Duodenal mucosa (tissue), 2 donors: ENCODE measurements around the gene CDHR1.

Experiments used
- H3K27ac ChIP-seq: one replicate; pipeline ENCODE4 v1.7.0; 2013; ENCODE audit warnings: low read depth, low read length
- H3K27me3 ChIP-seq, 2 donors: one replicate each; pipeline ENCODE4 v1.7.0; 2013; ENCODE audit warnings: low read length in 2 of 2, control low read depth in 1 of 2; ENCODE audit not compliant: insufficient read depth in 2 of 2, control insufficient read depth in 1 of 2
- H3K36me3 ChIP-seq, 2 donors: one replicate each; pipeline ENCODE4 v1.7.0; 2013; ENCODE audit warnings: low read length in 2 of 2, control low read depth in 1 of 2; ENCODE audit not compliant: insufficient read depth in 2 of 2, control insufficient read depth in 1 of 2
- H3K4me1 ChIP-seq, 2 donors: one replicate each; pipeline ENCODE4 v1.7.0; 2013; ENCODE audit warnings: low read length in 2 of 2, control low read depth in 1 of 2; ENCODE audit not compliant: insufficient read depth in 2 of 2, control insufficient read depth in 1 of 2
- H3K4me3 ChIP-seq, 2 donors: one replicate each; pipeline ENCODE4 v1.7.0; 2013; ENCODE audit warnings: low read length in 2 of 2, low read depth in 1 of 2
- H3K9ac ChIP-seq, 2 donors: one replicate each; pipeline ENCODE4 v1.7.0; 2013; ENCODE audit warnings: low read length in 2 of 2, low read depth in 1 of 2
- H3K9me3 ChIP-seq, 2 donors: one replicate each; pipeline ENCODE4 v1.7.0; 2013; ENCODE audit warnings: low read length in 2 of 2, control low read depth in 1 of 2; ENCODE audit not compliant: control insufficient read depth in 1 of 2

Gene CDHR1

DNA sequence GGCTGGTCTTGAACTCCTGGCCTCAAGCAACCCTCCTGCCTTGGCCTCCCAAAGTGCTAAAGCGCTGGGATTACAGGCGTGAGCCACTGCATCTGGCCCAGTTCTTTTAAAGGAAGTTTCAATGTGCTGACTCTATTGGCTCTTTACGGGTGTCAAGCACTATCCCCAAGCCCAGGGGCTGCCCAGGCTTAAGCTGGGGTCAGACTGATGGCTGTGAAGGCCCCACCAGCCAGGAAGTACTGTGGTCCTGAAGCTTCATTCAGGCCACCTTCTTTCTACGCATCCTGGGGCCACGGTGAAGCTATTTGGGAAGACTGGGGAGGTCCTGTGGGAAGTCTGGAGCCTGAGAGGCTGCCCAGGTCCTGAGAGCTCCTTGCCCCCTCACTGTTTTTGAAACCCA is 12.7 kb upstream of the CDHR1 start:
- Histone ChIP-seq H3K4me3 (no peak overlapping the region), H3K9me3 (no peaks in the 10 kb centered on the region), H3K27me3 (no peaks in the 10 kb centered on the region), H3K27ac (no peak overlapping the region), H3K4me1 (no peaks in the 10 kb centered on the region), H3K9ac (no peak overlapping the region), H3K36me3 (no peaks in the 10 kb centered on the region)

DNA sequence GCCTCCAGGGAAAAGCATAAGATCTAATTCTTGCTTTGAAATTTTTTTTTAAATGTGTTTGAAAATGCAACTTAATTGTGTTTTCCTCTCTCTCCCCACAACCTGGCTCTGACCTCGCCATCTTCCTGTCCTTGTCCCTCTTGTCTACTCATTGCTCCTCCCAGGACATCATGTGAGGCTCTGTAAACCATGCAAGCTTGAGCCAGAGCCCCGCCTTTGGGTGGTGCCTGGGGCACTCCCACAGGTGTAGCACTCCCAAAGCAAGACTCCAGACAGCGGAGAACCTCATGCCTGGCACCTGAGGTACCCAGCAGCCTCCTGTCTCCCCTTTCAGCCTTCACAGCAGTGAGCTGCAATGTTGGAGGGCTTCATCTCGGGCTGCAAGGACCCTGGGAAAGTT is 9.8 kb upstream of the CDHR1 start:
- H3K4me3 ChIP-seq: no peak overlapping the region
- no peaks in the 10 kb centered on the region for H3K36me3 ChIP-seq
- peaks cover 0 to 2% of the 10 kb centered on the region in 2 donors for H3K27me3 ChIP-seq
- no peaks in the 10 kb centered on the region for H3K4me1 ChIP-seq
- H3K9ac ChIP-seq: no peak overlapping the region
- no peaks in the 10 kb centered on the region for H3K9me3 ChIP-seq
- H3K27ac ChIP-seq: no peak overlapping the region

DNA sequence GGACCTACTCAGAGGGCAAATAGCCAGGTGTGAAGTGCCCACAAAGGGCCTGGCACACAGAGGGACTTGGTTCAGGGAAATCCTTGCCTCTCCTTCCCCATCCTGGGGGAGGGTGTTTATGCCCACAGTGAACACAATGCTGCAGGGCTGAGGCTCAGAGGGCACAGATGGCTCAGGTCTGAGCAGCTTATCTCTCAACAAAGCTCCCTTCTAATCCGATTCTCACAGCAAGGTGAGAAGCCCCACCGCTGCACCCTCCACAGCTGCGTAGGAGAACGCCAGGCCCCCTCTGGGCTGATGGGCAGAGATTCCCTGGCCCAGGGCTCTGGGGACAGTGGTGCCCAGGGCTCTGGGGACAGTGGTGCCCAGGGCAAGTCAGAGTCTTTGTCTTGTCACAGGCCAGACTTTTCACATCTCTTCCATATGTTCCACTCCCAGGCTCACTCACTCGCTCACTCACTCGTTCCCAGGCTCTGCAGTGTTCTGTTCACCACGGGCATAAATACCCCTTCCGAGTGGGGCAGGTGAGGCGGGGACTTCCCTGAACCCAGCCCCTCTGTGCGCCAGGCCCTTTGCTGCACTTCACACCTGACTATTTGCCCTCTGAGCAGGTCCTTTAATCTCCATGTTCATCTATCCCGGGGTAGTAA is 8.7 kb upstream of the CDHR1 start:
- H3K4me1 ChIP-seq: no peaks in the 10 kb centered on the region

DNA sequence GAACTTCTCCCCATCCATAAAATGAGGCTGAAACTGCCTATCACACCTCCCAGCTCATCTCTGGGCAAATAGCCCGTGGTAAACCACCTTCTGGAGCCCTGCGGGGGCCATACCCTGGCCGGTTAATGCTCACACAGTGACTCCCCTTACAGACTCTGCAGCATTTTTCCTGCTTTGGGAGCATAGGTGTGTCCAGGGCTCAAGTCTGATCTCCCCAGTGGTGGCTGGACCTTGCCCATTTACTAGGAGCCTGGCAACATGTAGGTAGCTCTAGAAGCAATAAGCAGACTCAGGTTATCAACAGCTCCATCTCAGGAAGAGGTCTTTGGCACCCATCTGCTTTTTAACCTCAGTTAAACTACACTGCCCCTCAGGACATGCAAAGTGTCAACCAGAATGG is 5.5 kb upstream of the CDHR1 start:
- no peaks in the 10 kb centered on the region for H3K9me3 ChIP-seq
- H3K9ac ChIP-seq: no peak overlapping the region
- H3K4me3 ChIP-seq: no peak overlapping the region
- no peaks in the 10 kb centered on the region for H3K36me3 ChIP-seq
- H3K4me1 ChIP-seq: no peaks in the 10 kb centered on the region
- H3K27me3 ChIP-seq: peaks cover 16 to 19% of the 10 kb centered on the region in 2 donors
- no peak overlapping the region for H3K27ac ChIP-seq

More for the DNA sequence above, 8.7 kb upstream of the CDHR1 start:
- no peaks in the 10 kb centered on the region for H3K9me3 ChIP-seq
- H3K27ac ChIP-seq: no peak overlapping the region
- no peaks in the 10 kb centered on the region for H3K36me3 ChIP-seq
- H3K4me3 ChIP-seq: no peak overlapping the region
- no peak overlapping the region for H3K9ac ChIP-seq
- H3K27me3 ChIP-seq: peaks cover 0 to 2% of the 10 kb centered on the region in 2 donors

DNA sequence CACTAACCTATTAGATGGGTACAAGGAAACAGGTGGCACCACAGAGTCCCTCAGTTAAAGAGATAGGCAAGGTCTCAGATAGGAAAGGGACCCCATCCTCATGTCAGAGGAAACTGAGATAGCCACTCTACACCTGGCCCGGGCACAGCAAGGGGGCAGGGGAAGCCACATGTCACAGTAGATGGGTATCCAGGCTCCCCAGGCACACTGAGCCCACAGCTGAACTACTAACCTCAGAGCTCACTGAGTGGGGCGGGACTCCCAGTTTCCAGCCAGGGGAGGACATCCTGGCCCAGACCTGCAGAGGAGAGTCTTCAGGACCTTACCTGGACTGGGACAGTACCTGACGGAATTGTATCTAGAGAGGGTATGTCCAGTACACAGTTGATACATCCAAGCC is 3.7 kb upstream of the CDHR1 start:
- H3K4me3 ChIP-seq: no peak overlapping the region
- H3K36me3 ChIP-seq: no peaks in the 10 kb centered on the region
- H3K9me3 ChIP-seq: no peaks in the 10 kb centered on the region
- peaks cover 4% of the 10 kb centered on the region in 2 donors for H3K4me1 ChIP-seq
- peaks cover 32 to 38% of the 10 kb centered on the region in 2 donors for H3K27me3 ChIP-seq
- H3K27ac ChIP-seq: no peak overlapping the region
- no peak overlapping the region for H3K9ac ChIP-seq

DNA sequence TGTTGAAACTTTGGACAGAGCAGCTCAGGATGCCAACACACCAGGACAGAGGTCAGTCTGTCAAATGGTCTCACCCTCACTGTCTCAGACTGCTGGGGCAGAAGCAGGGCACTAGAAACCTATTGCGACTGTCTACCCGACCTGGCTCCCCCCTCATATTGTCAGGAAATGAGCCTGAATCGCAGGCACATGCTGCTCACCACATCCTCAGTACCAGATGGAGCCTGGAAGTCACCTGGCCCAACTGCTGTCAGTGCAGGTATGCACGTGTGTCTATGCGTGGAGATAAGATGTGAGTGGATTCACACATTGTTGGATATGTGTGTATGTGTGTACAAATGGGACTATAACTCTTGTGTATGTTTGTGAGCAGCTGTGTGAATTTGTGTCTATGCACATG is 3.2 kb upstream of the CDHR1 start:
- Histone ChIP-seq H3K9me3 (no peaks in the 10 kb centered on the region), H3K4me1 (peaks cover 4% of the 10 kb centered on the region in 2 donors), H3K9ac (no peak overlapping the region), H3K27ac (no peak overlapping the region), H3K27me3 (peaks cover 37 to 42% of the 10 kb centered on the region in 2 donors), H3K4me3 (no peak overlapping the region), H3K36me3 (no peaks in the 10 kb centered on the region)

DNA sequence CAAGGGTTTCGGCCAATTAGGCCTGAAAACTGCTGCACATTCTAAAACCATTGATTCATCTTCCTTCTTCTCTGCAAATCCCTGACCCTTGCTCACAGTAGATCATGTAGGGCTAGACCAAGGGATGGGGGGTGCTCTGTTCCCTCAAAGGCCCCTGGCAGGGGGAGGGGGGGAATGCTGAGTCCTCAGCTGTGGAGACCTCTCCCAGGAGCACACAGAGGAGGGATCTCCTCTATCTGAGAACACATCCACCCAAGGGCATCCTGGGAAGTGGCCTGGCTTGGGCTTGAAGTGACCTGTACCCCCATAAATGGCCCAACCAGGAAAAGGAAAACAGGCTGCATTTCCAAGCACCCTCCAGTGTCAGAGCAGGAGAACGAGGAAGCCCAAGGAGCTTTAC is 1.0 kb upstream of the CDHR1 start:
- peaks cover 4 to 6% of the 10 kb centered on the region in 2 donors for H3K4me1 ChIP-seq
- peaks cover 44 to 60% of the 10 kb centered on the region in 2 donors for H3K27me3 ChIP-seq

DNA sequence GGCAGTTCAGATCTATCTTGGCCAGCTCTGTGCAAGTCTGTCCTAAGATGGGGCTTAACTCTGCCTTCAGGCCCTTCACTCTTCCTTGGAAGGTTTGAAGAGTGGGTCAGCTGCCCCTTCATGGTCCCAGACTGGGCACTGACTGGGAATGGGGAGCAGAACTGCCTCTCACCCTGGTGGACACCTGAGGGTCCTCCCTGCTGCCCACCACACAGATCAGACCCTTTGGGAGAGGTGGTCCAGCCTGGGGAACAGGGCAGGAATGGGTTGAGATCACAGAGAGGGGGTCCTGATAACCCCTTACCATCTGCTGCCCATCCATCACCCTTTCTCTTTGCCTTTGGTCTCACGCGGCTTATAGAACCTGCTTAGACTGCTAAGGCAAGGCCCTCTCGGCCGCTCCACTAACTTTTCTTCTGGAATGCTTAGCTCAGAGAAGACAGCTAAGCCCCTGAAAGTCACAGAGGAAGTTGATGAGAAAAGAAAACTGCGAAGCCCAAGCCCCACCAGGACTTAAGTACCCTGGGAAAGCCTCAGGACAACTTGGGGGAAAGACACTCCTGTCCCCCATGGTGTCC is 402 bp upstream of the CDHR1 start:
- peak overlapping the region; percentile 15 to 51 for H3K4me3 ChIP-seq
- no peaks in the 10 kb centered on the region for H3K9me3 ChIP-seq
- H3K9ac ChIP-seq: no peak overlapping the region
- peaks cover 4 to 8% of the 10 kb centered on the region in 2 donors for H3K4me1 ChIP-seq
- no peaks in the 10 kb centered on the region for H3K36me3 ChIP-seq
- no peak overlapping the region for H3K27ac ChIP-seq
- peaks cover 44 to 60% of the 10 kb centered on the region in 2 donors for H3K27me3 ChIP-seq

More for the DNA sequence above, 1.0 kb upstream of the CDHR1 start:
- no peak overlapping the region for H3K9ac ChIP-seq
- no peaks in the 10 kb centered on the region for H3K36me3 ChIP-seq
- no peak overlapping the region for H3K4me3 ChIP-seq
- H3K27ac ChIP-seq: no peak overlapping the region
- H3K9me3 ChIP-seq: no peaks in the 10 kb centered on the region

DNA sequence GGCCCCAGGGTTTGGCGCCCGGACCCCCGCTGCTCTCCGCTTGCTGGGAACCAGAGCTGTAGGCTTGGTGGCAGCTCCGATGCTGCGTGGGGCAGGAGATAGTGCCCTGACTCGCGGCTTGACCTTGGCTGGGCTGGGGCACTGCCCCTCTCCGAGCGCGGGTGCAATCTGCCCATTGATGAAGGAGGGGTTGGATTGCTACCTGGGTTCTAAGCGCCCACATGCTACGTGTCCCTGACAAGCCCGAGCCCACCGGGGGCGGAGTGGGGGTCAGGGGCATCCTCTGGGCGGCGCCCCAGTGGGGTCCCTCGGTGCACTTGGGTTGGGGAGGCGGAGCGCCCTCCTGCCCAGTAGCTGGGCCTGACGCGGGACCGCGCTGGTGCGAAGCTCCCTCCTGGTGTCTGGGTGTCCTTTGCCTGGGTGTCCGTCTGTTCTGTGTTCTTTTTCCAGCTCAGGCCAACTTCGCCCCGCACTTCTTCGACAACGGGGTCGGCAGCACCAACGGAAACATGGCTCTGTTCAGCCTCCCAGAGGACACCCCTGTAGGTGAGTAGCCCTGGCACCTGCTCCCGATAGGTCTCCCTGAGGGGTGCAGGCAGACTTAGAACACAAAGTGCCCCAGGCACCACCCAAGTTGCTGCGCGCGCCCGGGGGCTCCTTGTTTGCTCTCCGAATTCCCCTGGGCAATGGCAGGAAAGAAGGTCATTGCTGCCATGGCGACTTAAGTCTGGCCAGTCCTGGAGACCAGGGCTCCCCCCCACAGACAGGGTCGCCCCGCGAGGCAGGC is 900 bp downstream of the CDHR1 start:
- Histone ChIP-seq H3K36me3 (no peaks in the 10 kb centered on the region), H3K4me1 (peaks cover 4 to 8% of the 10 kb centered on the region in 2 donors), H3K27me3 (peaks cover 44 to 60% of the 10 kb centered on the region in 2 donors), H3K9ac (no peak overlapping the region), H3K9me3 (no peaks in the 10 kb centered on the region), H3K4me3 (peak overlapping the region; percentile 38 to 51), H3K27ac (no peak overlapping the region)

DNA sequence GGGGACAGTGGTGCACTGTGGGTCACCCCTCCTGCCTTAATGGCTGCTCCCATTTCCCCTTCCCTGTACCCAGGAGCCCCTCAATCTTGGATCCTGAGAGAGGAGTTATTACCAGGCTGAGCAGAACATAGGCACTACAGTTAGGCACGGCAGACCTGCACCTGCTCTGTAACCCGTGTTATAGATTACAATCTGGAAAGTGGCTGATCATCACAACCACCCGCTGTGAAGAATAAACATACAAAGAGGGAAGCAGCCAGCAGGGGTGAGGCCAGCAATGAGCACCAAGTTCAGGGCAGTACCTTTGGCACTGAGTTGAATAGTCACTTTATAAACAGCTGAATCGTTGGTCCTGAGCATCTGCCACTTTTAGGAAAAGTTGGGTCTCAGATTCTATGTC is 1.7 kb downstream of the CDHR1 start:
- no peak overlapping the region for H3K4me3 ChIP-seq
- H3K27ac ChIP-seq: no peak overlapping the region
- no peaks in the 10 kb centered on the region for H3K36me3 ChIP-seq
- H3K27me3 ChIP-seq: peaks cover 44 to 58% of the 10 kb centered on the region in 2 donors
- no peak overlapping the region for H3K9ac ChIP-seq
- H3K4me1 ChIP-seq: peaks cover 5 to 10% of the 10 kb centered on the region in 2 donors
- no peaks in the 10 kb centered on the region for H3K9me3 ChIP-seq
